GM12891 (cell line): ENCODE measurements around the gene SSX7.

Experiments
- PAX5 ChIP-seq: IDR thresholded peaks from 2 replicates; pipeline ENCODE4 v1.6.1; 2011; ENCODE audit warnings: low read length, moderate library complexity, mild to moderate bottlenecking; ENCODE audit not compliant: insufficient read depth, severe bottlenecking
- POLR2A ChIP-seq: IDR thresholded peaks from 2 replicates; pipeline ENCODE4 v1.6.1; 2011; ENCODE audit warnings: low read depth, low read length, control low read depth
- POLR2AphosphoS5 ChIP-seq: IDR thresholded peaks from 2 replicates; pipeline ENCODE4 v1.6.1; 2011; ENCODE audit warnings: low read depth, low read length, control low read depth
- POU2F2 ChIP-seq: IDR thresholded peaks from 2 replicates; pipeline ENCODE4 v1.6.1; 2011; ENCODE audit warnings: low read depth, mild to moderate bottlenecking, control low read depth, low read length, moderate library complexity
- SPI1 ChIP-seq: IDR thresholded peaks from 2 replicates; pipeline ENCODE4 v1.6.1; 2011; ENCODE audit warnings: low read depth, low read length, control low read depth
- TAF1 ChIP-seq: IDR thresholded peaks from 2 replicates; pipeline ENCODE4 v1.6.1; 2011; ENCODE audit warnings: low read depth, low read length, control low read depth

DNA sequence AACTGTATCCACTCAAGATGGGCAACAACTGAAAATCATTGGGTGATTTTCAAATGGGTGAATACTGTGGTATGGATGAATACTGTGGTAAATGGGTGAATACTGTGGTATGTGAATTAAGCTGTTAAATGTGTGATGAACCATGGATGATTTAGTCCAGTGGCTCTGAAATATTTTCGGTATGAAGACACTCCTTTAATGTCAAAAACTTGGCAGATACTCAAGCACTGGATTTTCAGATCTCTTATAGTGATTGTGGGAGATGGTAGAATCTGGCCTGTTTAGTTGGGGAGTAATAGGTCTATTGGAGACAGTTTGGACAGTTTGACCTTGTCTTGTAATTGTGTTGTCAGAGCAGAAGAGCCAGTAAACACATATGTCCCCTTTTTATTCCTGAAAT, 45.7 kb downstream of the SSX7 start:
- TF ChIP-seq POLR2A = no peak
- no peak for TF ChIP-seq POLR2AphosphoS5
- TF ChIP-seq TAF1 = no peak
- TF ChIP-seq SPI1 = no peak
- no peak for TF ChIP-seq PAX5
- no peak for TF ChIP-seq POU2F2
